Breast epithelium (tissue), 3 donors: ENCODE measurements around the gene RPS19.

Experiments
- POLR2A ChIP-seq: fragments of 450-650 bp; IDR thresholded peaks from one replicate; pipeline ENCODE4 v1.6.1; 2016; ENCODE audit warnings: antibody characterized with exemption, mild to moderate bottlenecking, moderate library complexity
- POLR2AphosphoS5 ChIP-seq, 3 donors: sonication (generic); formaldehyde crosslinking; IDR thresholded peaks; one replicate each; pipeline ENCODE4 v1.6.1; 2017; ENCODE audit warnings: antibody characterized with exemption in 3 of 3
- TF ChIP-seq, protein P1 (sequence below), 3 donors: fragments of 450-650 bp; IDR thresholded peaks; one replicate each; pipeline ENCODE4 v1.5.1; 2016 to 2017; ENCODE audit warnings: antibody characterized with exemption in 3 of 3, mild to moderate bottlenecking in 3 of 3, moderate library complexity in 3 of 3

- TF ChIP-seq, protein P1, sequence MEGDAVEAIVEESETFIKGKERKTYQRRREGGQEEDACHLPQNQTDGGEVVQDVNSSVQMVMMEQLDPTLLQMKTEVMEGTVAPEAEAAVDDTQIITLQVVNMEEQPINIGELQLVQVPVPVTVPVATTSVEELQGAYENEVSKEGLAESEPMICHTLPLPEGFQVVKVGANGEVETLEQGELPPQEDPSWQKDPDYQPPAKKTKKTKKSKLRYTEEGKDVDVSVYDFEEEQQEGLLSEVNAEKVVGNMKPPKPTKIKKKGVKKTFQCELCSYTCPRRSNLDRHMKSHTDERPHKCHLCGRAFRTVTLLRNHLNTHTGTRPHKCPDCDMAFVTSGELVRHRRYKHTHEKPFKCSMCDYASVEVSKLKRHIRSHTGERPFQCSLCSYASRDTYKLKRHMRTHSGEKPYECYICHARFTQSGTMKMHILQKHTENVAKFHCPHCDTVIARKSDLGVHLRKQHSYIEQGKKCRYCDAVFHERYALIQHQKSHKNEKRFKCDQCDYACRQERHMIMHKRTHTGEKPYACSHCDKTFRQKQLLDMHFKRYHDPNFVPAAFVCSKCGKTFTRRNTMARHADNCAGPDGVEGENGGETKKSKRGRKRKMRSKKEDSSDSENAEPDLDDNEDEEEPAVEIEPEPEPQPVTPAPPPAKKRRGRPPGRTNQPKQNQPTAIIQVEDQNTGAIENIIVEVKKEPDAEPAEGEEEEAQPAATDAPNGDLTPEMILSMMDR (IDR thresholded peaks at IDR 0.05), result no peak
- TF ChIP-seq POLR2AphosphoS5 (IDR thresholded peaks at IDR 0.05) (no peak), POLR2A (no peak)
These were observed 20.3 kb downstream of the RPS19 start for GRCh38 chr19:41880329-41880708.
